Measurements from ENCODE around the gene RHO. TPM values are rescaled to one million over a fixed set of nuclear protein-coding genes. Genes with fewer than 3 reads are reported as not detected.

The RHO gene
- total and polyA plus RNA-seq, 7 experiments from 2014 or later = not detected

Other genes starting within 250 kb of the RHO start
- gene HMCES, start 249.8 kb upstream of the RHO start, total RNA-seq = 10 to 100 TPM; 45.7 to 56.4 (median 52.5) TPM
- 100 to 1,000 TPM in 1 of 2 donors, 10 to 100 TPM in 1; 85.3 to 135 TPM for gene HMCES, start 249.8 kb upstream of the RHO start, polyA plus RNA-seq
- 1 to 10 TPM; 1.5 to 2.7 (median 2.3) TPM for gene EFCAB12, start 100.0 kb upstream of the RHO start, total RNA-seq
- gene EFCAB12, start 100.0 kb upstream of the RHO start, polyA plus RNA-seq = under 1 TPM in 1 of 2 donors, not detected in 1; 0.31 TPM
- gene MBD4, start 88.7 kb upstream of the RHO start, total RNA-seq = 10 to 100 TPM; 37.9 to 56.6 (median 53.1) TPM
- gene MBD4, start 88.7 kb upstream of the RHO start, polyA plus RNA-seq = 10 to 100 TPM; 45.2 to 46.9 TPM
- gene IFT122, start 88.4 kb upstream of the RHO start, total RNA-seq = 10 to 100 TPM; 16.6 to 25.2 (median 18.8) TPM
- gene IFT122, start 88.4 kb upstream of the RHO start, polyA plus RNA-seq = 1 to 10 TPM; 3.3 to 9.8 TPM
- gene H1-8, start 14.5 kb downstream of the RHO start, total RNA-seq = not detected
- not detected for gene H1-8, start 14.5 kb downstream of the RHO start, polyA plus RNA-seq
- gene PLXND1, start 78.0 kb downstream of the RHO start, total RNA-seq = 10 to 100 TPM in 2 of 5 experiments, 1 to 10 TPM in 3; 1.9 to 82.5 (median 7.5) TPM
- gene PLXND1, start 78.0 kb downstream of the RHO start, polyA plus RNA-seq = under 1 TPM in 1 of 2 donors, not detected in 1; 0.38 TPM